ENCODE results near the gene ZNF423.

Gene ZNF423

GRCh38 chr16:49588026-49588425 is 267.9 kb downstream of the ZNF423 start:
- H3K9me3 Mint-ChIP-seq, result peaks cover 5% of the 10 kb centered on the region
- H3K4me1 Mint-ChIP-seq, result peaks cover 58% of the 10 kb centered on the region
- peaks cover 3% of the 10 kb centered on the region for H3K27me3 Mint-ChIP-seq (ENCODE audit: low read depth, poor library complexity)
- peaks cover 9% of the 10 kb centered on the region for H3K36me3 Mint-ChIP-seq (ENCODE audit: low read depth)
- H3K27ac Mint-ChIP-seq, result no peak overlapping the region
- no peak for DNase-seq
- TF ChIP-seq CTCF (IDR thresholded peaks at IDR 0.05), result no peak
- no peak overlapping the region for H3K4me3 Mint-ChIP-seq

- Mint-ChIP-seq H3K4me3 (no peak overlapping the region), H3K36me3 (ENCODE audit: low read depth) (peaks cover 9% of the 10 kb centered on the region), H3K27ac (peak overlapping the region; percentile 58), H3K4me1 (peaks cover 53% of the 10 kb centered on the region), H3K27me3 (ENCODE audit: low read depth, poor library complexity) (peaks cover 3% of the 10 kb centered on the region), H3K9me3 (peaks cover 5% of the 10 kb centered on the region)
- DNase-seq, result no peak
- no peak for TF ChIP-seq CTCF (IDR thresholded peaks at IDR 0.05)
Measured at GRCh38 chr16:49587511-49587910, 268.4 kb downstream of the ZNF423 start.

- Mint-ChIP-seq H3K9me3 (peaks cover 5% of the 10 kb centered on the region), H3K4me1 (peaks cover 56% of the 10 kb centered on the region)
- no peak for TF ChIP-seq CTCF (IDR thresholded peaks at IDR 0.05)
Measured at GRCh38 chr16:49586466-49587450, 269.2 kb downstream of the ZNF423 start.

GRCh38 chr16:49585143-49585832 is 270.6 kb downstream of the ZNF423 start:
- H3K36me3 Mint-ChIP-seq (ENCODE audit: low read depth), result peaks cover 9% of the 10 kb centered on the region
- H3K4me1 Mint-ChIP-seq, result peaks cover 65% of the 10 kb centered on the region
- no peak overlapping the region for H3K4me3 Mint-ChIP-seq
- peaks cover 5% of the 10 kb centered on the region for H3K9me3 Mint-ChIP-seq
- DNase-seq, result no peak
- TF ChIP-seq CTCF (IDR thresholded peaks at IDR 0.05), result no peak
- H3K27ac Mint-ChIP-seq, result no peak overlapping the region
- H3K27me3 Mint-ChIP-seq (ENCODE audit: low read depth, poor library complexity), result peaks cover 3% of the 10 kb centered on the region

More at GRCh38 chr16:49586466-49587450, 269.2 kb downstream of the ZNF423 start:
- Mint-ChIP-seq H3K27ac (peak overlapping the region; percentile 58), H3K4me3 (peak overlapping the region; percentile 24), H3K27me3 (ENCODE audit: low read depth, poor library complexity) (peaks cover 3% of the 10 kb centered on the region), H3K36me3 (ENCODE audit: low read depth) (peaks cover 9% of the 10 kb centered on the region)
- DNase-seq, result no peak

DNA sequence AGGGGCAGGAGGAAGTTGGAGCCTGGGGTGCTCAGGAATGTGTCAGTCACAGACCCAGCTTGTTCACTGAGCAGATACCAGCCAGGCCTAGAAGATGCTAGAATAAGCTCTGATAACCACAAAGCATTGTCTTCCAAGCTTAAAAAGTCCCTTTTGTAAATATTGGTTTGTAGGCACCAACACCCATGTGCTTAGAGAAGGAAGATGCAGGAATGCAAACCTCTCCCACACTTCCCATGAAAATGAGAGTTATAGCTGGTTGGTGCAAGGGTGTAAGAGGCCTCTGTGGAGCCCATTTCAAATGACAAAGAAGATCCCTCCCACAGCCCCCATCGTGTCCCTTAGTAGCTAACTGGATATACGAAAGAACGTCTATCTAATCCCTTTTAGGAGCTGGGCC is 272.0 kb downstream of the ZNF423 start:
- H3K27ac Mint-ChIP-seq, result no peak overlapping the region
- H3K36me3 Mint-ChIP-seq (ENCODE audit: low read depth), result peaks cover 4% of the 10 kb centered on the region
- H3K4me1 Mint-ChIP-seq, result peaks cover 66% of the 10 kb centered on the region
- no peak for DNase-seq
- H3K9me3 Mint-ChIP-seq, result peaks cover 2% of the 10 kb centered on the region
- H3K27me3 Mint-ChIP-seq (ENCODE audit: low read depth, poor library complexity), result peaks cover 4% of the 10 kb centered on the region
- no peak overlapping the region for H3K4me3 Mint-ChIP-seq
- no peak for TF ChIP-seq CTCF (IDR thresholded peaks at IDR 0.05)

Data from nephron progenitor cell (in vitro differentiated cells).